H1 (cell line): ENCODE results near the gene PVALB. TPM values are rescaled to one million over a fixed set of nuclear protein-coding genes. Genes with fewer than 3 reads are reported as not detected.

Experiments used
- CTCF ChIA-PET: fragments of 300-600 bp; sonication (Branson Sonifier 250); formaldehyde crosslinking; loops from one replicate; lab custom pipeline; 2021; ENCODE audit not compliant: partially characterized antibody; lab: Charles Lee
- POLR2A ChIA-PET: fragments of 300-600 bp; sonication (Branson Sonifier 250); formaldehyde crosslinking; loops from one replicate; lab custom pipeline; 2021; ENCODE audit warnings: inconsistent platforms; ENCODE audit not compliant: partially characterized antibody; lab: Charles Lee
- DNase-seq, 2 experiments: peaks; one replicate each; pipeline versions ENCODE4 v3.0.0 to v3.0.0-alpha.2; 2010 to 2022; ENCODE audit warnings: low spot score in 2 of 2, low read depth in 1 of 2, mixed read lengths in 1 of 2
- FAIRE-seq: peaks from 2 replicates; lab custom pipeline; 2011; peaks lifted over from hg19 to GRCh38; lab: Jason Lieb, UNC
- H2AFZ ChIP-seq: 2 replicates; pipeline ENCODE4 v1.8.1; 2012; ENCODE audit warnings: low read length, inconsistent platforms
- H2AK5ac ChIP-seq: 2 replicates; pipeline ENCODE4 v1.6.1; 2013; ENCODE audit warnings: low read depth, low read length
- H2BK120ac ChIP-seq: replicated peaks from 2 replicates; pipeline ENCODE3; 2013; ENCODE audit warnings: low read depth, low read length, inconsistent platforms
- H2BK12ac ChIP-seq: 2 replicates; pipeline ENCODE4 v1.6.1; 2013; ENCODE audit warnings: low read depth, low read length
- H2BK15ac ChIP-seq: 2 replicates; pipeline ENCODE4 v1.6.1; 2013; ENCODE audit warnings: low read length
- H2BK20ac ChIP-seq: 2 replicates; pipeline ENCODE4 v1.6.1; 2013; ENCODE audit warnings: low read length
- H2BK5ac ChIP-seq: 2 replicates; pipeline ENCODE4 v1.6.1; 2013; ENCODE audit warnings: low read depth, low read length
- H3K14ac ChIP-seq: 2 replicates; pipeline ENCODE4 v1.6.1; 2013; ENCODE audit warnings: inconsistent platforms; ENCODE audit not compliant: insufficient read length
- H3K18ac ChIP-seq: 2 replicates; pipeline ENCODE4 v1.6.1; 2013; ENCODE audit warnings: low read length; ENCODE audit errors: extremely low read depth
- H3K23ac ChIP-seq: 2 replicates; pipeline ENCODE4 v1.6.1; 2013; ENCODE audit warnings: inconsistent platforms; ENCODE audit not compliant: insufficient read length
- H3K23me2 ChIP-seq: 2 replicates; pipeline ENCODE4 v1.6.1; 2013; ENCODE audit warnings: low read depth, low read length
- H3K27ac ChIP-seq: 2 replicates; pipeline ENCODE4 v1.6.1; 2011; ENCODE audit warnings: low read depth, low read length, inconsistent platforms
- H3K27me3 ChIP-seq, 4 experiments: replicated peaks in 1 of 4; 1 replicate in 1 of 4; 2 replicates in 3 of 4; pipeline versions ENCODE4 v1.6.1 to v1.8.1; 2011 to 2013; ENCODE audit warnings: low read length in 3 of 4, mild to moderate bottlenecking in 3 of 4, inconsistent platforms in 2 of 4, mixed read lengths in 2 of 4, moderate library complexity in 1 of 4; ENCODE audit not compliant: control insufficient read depth in 3 of 4, insufficient read depth in 3 of 4; ENCODE audit errors: extremely low read depth in 1 of 4
- H3K36me3 ChIP-seq, 4 experiments: 2 replicates each; pipeline versions ENCODE4 v1.6.1 to v1.8.1; 2011 to 2013; ENCODE audit warnings: mild to moderate bottlenecking in 4 of 4, low read length in 3 of 4, moderate library complexity in 2 of 4, control low read depth in 1 of 4, inconsistent platforms in 1 of 4; ENCODE audit not compliant: insufficient read depth in 4 of 4, control insufficient read depth in 2 of 4
- H3K4ac ChIP-seq: replicated peaks from 2 replicates; pipeline ENCODE3; 2013; ENCODE audit warnings: low read length, low read depth, mixed read lengths, inconsistent platforms; ENCODE audit not compliant: insufficient read length
- H3K4me1 ChIP-seq, 4 experiments: replicated peaks in 1 of 4; 1 replicate in 1 of 4; 2 replicates in 3 of 4; pipeline versions ENCODE4 v1.6.1 to v1.8.1; 2011 to 2013; ENCODE audit warnings: low read length in 3 of 4, inconsistent platforms in 2 of 4, mixed read lengths in 1 of 4; ENCODE audit not compliant: insufficient read depth in 4 of 4, control insufficient read depth in 3 of 4
- H3K4me2 ChIP-seq, 2 experiments: 2 replicates each; pipeline versions ENCODE4 v1.6.1 to v1.8.1; 2011 to 2013; ENCODE audit warnings: low read depth in 2 of 2, low read length in 2 of 2, control low read depth in 1 of 2, inconsistent platforms in 1 of 2, mild to moderate bottlenecking in 1 of 2; ENCODE audit not compliant: insufficient read depth in 1 of 2
- H3K4me3 ChIP-seq, 4 experiments: fragments of 200-600, 300-600 bp in 1 of 4; sonication (generic), shearing (Covaris generic), sonication (Bioruptor Twin) in 1 of 4; 2 replicates each; pipeline versions ENCODE4 v1.5.1 to v1.8.1; 2011 to 2016; ENCODE audit warnings: low read length in 4 of 4, low read depth in 3 of 4, control low read depth in 2 of 4, inconsistent platforms in 2 of 4, mild to moderate bottlenecking in 2 of 4, mixed read lengths in 1 of 4, moderate library complexity in 1 of 4; ENCODE audit not compliant: insufficient read depth in 2 of 4; ENCODE audit errors: extremely low read depth in 1 of 4
- H3K56ac ChIP-seq: replicated peaks from 2 replicates; pipeline ENCODE3; 2013; ENCODE audit warnings: low read depth, mild to moderate bottlenecking, mixed read lengths, low read length, inconsistent platforms; ENCODE audit not compliant: insufficient read length
- H3K79me1 ChIP-seq: 2 replicates; pipeline ENCODE4 v1.6.1; 2013; ENCODE audit warnings: low read depth, low read length, control low read depth
- H3K79me2 ChIP-seq, 2 experiments: 2 replicates each; pipeline versions ENCODE4 v1.6.1 to v1.8.1; 2012 to 2013; ENCODE audit warnings: low read length in 2 of 2, mild to moderate bottlenecking in 2 of 2, inconsistent platforms in 1 of 2; ENCODE audit not compliant: insufficient read depth in 2 of 2, control insufficient read depth in 1 of 2
- H3K9ac ChIP-seq, 4 experiments: replicated peaks in 1 of 4; 1 replicate in 1 of 4; 2 replicates in 3 of 4; pipeline versions ENCODE4 v1.6.1 to v1.8.1; 2011 to 2013; ENCODE audit warnings: low read depth in 3 of 4, low read length in 3 of 4, control low read depth in 2 of 4, mild to moderate bottlenecking in 2 of 4, moderate library complexity in 2 of 4, inconsistent platforms in 1 of 4; ENCODE audit errors: extremely low read depth in 1 of 4
- H3K9me3 ChIP-seq, 2 experiments: 2 replicates each; pipeline versions ENCODE4 v1.6.1 to v1.8.1; 2012 to 2013; ENCODE audit warnings: mild to moderate bottlenecking in 2 of 2, moderate library complexity in 2 of 2, control low read depth in 1 of 2, inconsistent platforms in 1 of 2, low read depth in 1 of 2, low read length in 1 of 2, mixed read lengths in 1 of 2; ENCODE audit not compliant: insufficient read depth in 2 of 2
- H4K20me1 ChIP-seq, 2 experiments: replicated peaks in 1 of 2; 2 replicates each; pipeline versions ENCODE3 to v1.8.1; 2011 to 2013; ENCODE audit warnings: inconsistent platforms in 2 of 2, low read length in 2 of 2, mild to moderate bottlenecking in 1 of 2; ENCODE audit not compliant: insufficient read depth in 2 of 2, control insufficient read depth in 1 of 2
- H4K5ac ChIP-seq: 2 replicates; pipeline ENCODE4 v1.6.1; 2013; ENCODE audit warnings: low read length, low read depth, mixed read lengths, inconsistent platforms; ENCODE audit not compliant: insufficient read length
- H4K8ac ChIP-seq: 2 replicates; pipeline ENCODE4 v1.8.0; 2013; ENCODE audit warnings: mild to moderate bottlenecking, moderate library complexity, low read length, inconsistent platforms; ENCODE audit not compliant: insufficient read depth; ENCODE audit errors: extremely low read depth
- H4K91ac ChIP-seq: replicated peaks from 2 replicates; pipeline ENCODE3; 2013; ENCODE audit warnings: low read length, mixed read lengths, inconsistent platforms; ENCODE audit not compliant: insufficient read length
- ATF3 ChIP-seq: IDR thresholded peaks from 2 replicates; pipeline ENCODE4 v1.6.1; 2011; ENCODE audit warnings: low read depth, mild to moderate bottlenecking, low read length; ENCODE audit not compliant: insufficient read depth
- CREB1 ChIP-seq: IDR thresholded peaks from 2 replicates; pipeline ENCODE4 v1.6.1; 2012; ENCODE audit warnings: inconsistent platforms
- JUN ChIP-seq: IDR thresholded peaks from 2 replicates; pipeline ENCODE4 v1.6.1; 2011; ENCODE audit warnings: low read depth, mild to moderate bottlenecking, improper control_type of control experiment, low read length
- JUND ChIP-seq: IDR thresholded peaks from 2 replicates; pipeline ENCODE4 v1.6.1; 2011; ENCODE audit warnings: mild to moderate bottlenecking, improper control_type of control experiment, low read length
- KDM1A ChIP-seq: fragments of 200-600, 300-600 bp; sonication (generic); IDR thresholded peaks from 2 replicates; pipeline ENCODE4 v1.7.1; 2016; ENCODE audit warnings: mild to moderate bottlenecking, low read length, borderline replicate concordance
- POU5F1 ChIP-seq: IDR thresholded peaks from 2 replicates; pipeline ENCODE4 v1.6.1; 2011; ENCODE audit warnings: low read depth, mild to moderate bottlenecking, low read length, moderate library complexity
- RBBP5 ChIP-seq: IDR thresholded peaks from 2 replicates; pipeline ENCODE4 v1.7.1; 2012; ENCODE audit warnings: low read depth, mild to moderate bottlenecking, inconsistent platforms, low read length, moderate library complexity, borderline replicate concordance
- RNF2 ChIP-seq: fragments of 200-900, 300-1000 bp; sonication (generic); IDR thresholded peaks from 2 replicates; pipeline ENCODE4 v1.7.1; 2016; ENCODE audit warnings: borderline replicate concordance, low read depth, mild to moderate bottlenecking, antibody characterized with exemption, low read length; ENCODE audit not compliant: poor library complexity, severe bottlenecking; ENCODE audit errors: missing control alignments
- RXRA ChIP-seq: IDR thresholded peaks from 2 replicates; pipeline ENCODE4 v1.6.1; 2011; ENCODE audit warnings: low read depth, mild to moderate bottlenecking, low read length, moderate library complexity; ENCODE audit not compliant: insufficient read depth
- SP1 ChIP-seq: IDR thresholded peaks from 2 replicates; pipeline ENCODE4 v1.6.1; 2011; ENCODE audit warnings: low read depth, low read length
- SP2 ChIP-seq: IDR thresholded peaks from 2 replicates; pipeline ENCODE4 v1.6.1; 2012; ENCODE audit warnings: mild to moderate bottlenecking, low read length, inconsistent platforms
- SP4 ChIP-seq: IDR thresholded peaks from 2 replicates; pipeline ENCODE4 v1.6.1; 2012; ENCODE audit warnings: low read length, inconsistent platforms
- TBP ChIP-seq: IDR thresholded peaks from 2 replicates; pipeline ENCODE4 v1.6.1; 2011; ENCODE audit warnings: low read depth, low read length, improper control_type of control experiment
- TCF12 ChIP-seq: IDR thresholded peaks from 2 replicates; pipeline ENCODE4 v1.6.1; 2011; ENCODE audit warnings: low read depth, mild to moderate bottlenecking, low read length
- TEAD4 ChIP-seq: IDR thresholded peaks from 2 replicates; pipeline ENCODE4 v1.6.1; 2012; ENCODE audit warnings: low read depth, low read length, inconsistent platforms, mixed read lengths
- WGBS, 2 experiments: shearing (Covaris generic) in 1 of 2; methylation state at CpG; one replicate each; pipeline versions ENCODE4 v1.1.6 to v1.1.7; 2013 to 2015; ENCODE audit warnings: low lambda C conversion rate in 2 of 2, mixed read lengths in 2 of 2, inconsistent platforms in 1 of 2, low coverage in 1 of 2, missing lambda C conversion rate in 1 of 2; ENCODE audit not compliant: insufficient replicate concordance in 2 of 2, insufficient coverage in 1 of 2, insufficient read length in 1 of 2; ENCODE audit errors: extremely low coverage in 1 of 2, missing lambda C conversion rate in 1 of 2; 5-methylcytosine and 5-hydroxymethylcytosine counted together
- polyA plus RNA-seq, 7 experiments: library from polyadenylated mRNA; depleted of rRNA in 3 of 7; stranded (reverse) in 5 of 7; unstranded in 2 of 7; fragments of >200 nt in 5 of 7; fragments of 200-250 nt in 2 of 7; gene quantifications; 1 replicate in 5 of 7; 2 replicates in 1 of 7; 4 replicates in 1 of 7; pipeline versions ENCODE4 v1.2.1 to v1.2.3, GENCODE V29; 2011 to 2013; ENCODE audit warnings: missing spikeins in 2 of 7, mixed read lengths in 2 of 7
- total RNA-seq: library from RNA; stranded (reverse); fragmentation: NEBNext Ultra II Directional; extraction: Animal tissue kit (Norgen Biotek cat#: 25700); gene quantifications from 2 replicates; pipeline ENCODE4 v1.2.1, GENCODE V29; 2021

PVALB gene
- total and polyA plus RNA-seq, 2 of the 8 experiments (the other 6 are each of a cell fraction or from before 2014, with no cell fraction given): 1.7 to 5.4 TPM

GRCh38 chr22:36846949-36847348 lies 30.1 kb upstream of the PVALB start:
- Histone ChIP-seq H2BK5ac (0 out of 2 replicates have a peak overlapping the region, but pooled peaks have one; percentile 46), H3K9ac (no peak overlapping the region), H3K23ac (no peak overlapping the region), H2AK5ac (no peak overlapping the region), H4K8ac (0 out of 2 replicates have a peak overlapping the region, but pooled peaks have one; percentile 45), H3K9me3 (no peaks in the 10 kb centered on the region), H3K4me3 (no peak overlapping the region), H2BK12ac (no peak overlapping the region), H3K14ac (no peak overlapping the region), H4K91ac (no peak overlapping the region), H2AFZ (no peak overlapping the region), H3K79me1 (no peaks in the 10 kb centered on the region), H3K23me2 (no peaks in the 10 kb centered on the region), H3K56ac (no peak overlapping the region), H2BK120ac (no peak overlapping the region), H3K27me3 (no peaks in the 10 kb centered on the region), H3K18ac (no peak overlapping the region), H4K5ac (no peak overlapping the region), H2BK20ac (no peak overlapping the region), H3K27ac (no peak overlapping the region), H3K4me1 (peaks cover 0 to 2% (median 0%) of the 10 kb centered on the region in 4 experiments; a peak in 2 of 7 replicates), H2BK15ac (no peak overlapping the region), H3K36me3 (no peaks in the 10 kb centered on the region), H4K20me1 (no peaks in the 10 kb centered on the region), H3K79me2 (no peaks in the 10 kb centered on the region), H3K4me2 (no peak overlapping the region), H3K4ac (no peak overlapping the region)
- 71% methylated on average over 6 of the region's 6 CpGs; no CpG with 5 or more reads in 1 of the 2 experiments for WGBS, 2 experiments
- no peak for DNase-seq
- no peak for FAIRE-seq
- CTCF ChIA-PET: interaction anchor here (4.4 kb wide), 1 partner anchor 10 kb away, joined by 17 read pairs; no protein-coding TSS in a partner anchor
- POLR2A ChIA-PET: no interaction called here
- TF ChIP-seq SP2 (no peak), JUN (no peak), RNF2 (no peak), TCF12 (no peak), POU5F1 (no peak), RXRA (no peak), RBBP5 (no peak), SP1 (no peak), TBP (no peak), JUND (no peak), TEAD4 (no peak), ATF3 (no peak), KDM1A (no peak), SP4 (no peak), CREB1 (no peak)
